ENCODE data around the gene NLGN1. TPM values are rescaled to one million over a fixed set of nuclear protein-coding genes. Genes with fewer than 3 reads are reported as not detected.

The NLGN1 gene
- total RNA-seq, 3 donors from 2014 or later (not counting 1 experiment from before 2014, with no cell fraction given): not detected

GRCh38 chr3:173399044-173399443 lies 1.5 kb downstream of the NLGN1 start:
- Histone ChIP-seq H3K9me3 (ENCODE audit: control insufficient read depth, insufficient read depth, low read length) (peaks cover 3% of the 10 kb centered on the region), H3K4me1 (ENCODE audit: control insufficient read depth, insufficient read depth, low read length) (peaks cover 28% of the 10 kb centered on the region), H3K27ac (ENCODE audit: low read length) (no peak overlapping the region), H3K27me3 (ENCODE audit: control insufficient read depth, insufficient read depth, low read length) (peaks cover 28% of the 10 kb centered on the region), H3K4me3 (ENCODE audit: low read length) (no peak overlapping the region), H3K36me3 (ENCODE audit: control insufficient read depth, insufficient read depth, low read length) (no peaks in the 10 kb centered on the region)
- no peak for TF ChIP-seq CTCF (IDR thresholded peaks at IDR 0.05)
- ATAC-seq (no peak), DNase-seq (no peak)
- Mint-ChIP-seq H3K27me3 (ENCODE audit: low read depth in 2 of 2) (peaks cover 33 to 50% of the 10 kb centered on the region in 2 donors), H3K9me3 (peaks cover 0 to 3% of the 10 kb centered on the region in 2 donors), H3K4me3 (peak overlapping the region; percentile 7), H3K36me3 (peaks cover 16% of the 10 kb centered on the region), H3K27ac (no peak overlapping the region), H3K4me1 (peaks cover 37 to 39% of the 10 kb centered on the region in 2 donors)
- WGBS (ENCODE audit: insufficient coverage): no CpG with 5 or more reads among the region's 1 CpG
- intact Hi-C loops (cut with micrococcal nuclease): no loop called here

GRCh38 chr3:173401369-173401768 lies 3.8 kb downstream of the NLGN1 start:
- Mint-ChIP-seq H3K36me3 (peaks cover 10% of the 10 kb centered on the region), H3K9me3 (no peaks in the 10 kb centered on the region), H3K4me1 (peaks cover 19 to 20% of the 10 kb centered on the region in 2 donors), H3K4me3 (no peak overlapping the region), H3K27ac (no peak overlapping the region), H3K27me3 (ENCODE audit: low read depth in 2 of 2) (peaks cover 32 to 36% of the 10 kb centered on the region in 2 donors)
- H3K27me3 ChIP-seq (ENCODE audit: control insufficient read depth, insufficient read depth, low read length): peaks cover 22% of the 10 kb centered on the region
- ATAC-seq (no peak), DNase-seq (no peak)
- intact Hi-C loops (cut with micrococcal nuclease): no loop called here
- no peak overlapping the region for H3K4me3 ChIP-seq (ENCODE audit: low read length)
- 89% methylated on average over 1 of the region's 3 CpGs for WGBS (ENCODE audit: insufficient coverage)
- no peak for TF ChIP-seq CTCF (IDR thresholded peaks at IDR 0.05)
- no peaks in the 10 kb centered on the region for H3K36me3 ChIP-seq (ENCODE audit: control insufficient read depth, insufficient read depth, low read length)
- peaks cover 14% of the 10 kb centered on the region for H3K4me1 ChIP-seq (ENCODE audit: control insufficient read depth, insufficient read depth, low read length)
- no peak overlapping the region for H3K27ac ChIP-seq (ENCODE audit: low read length)
- H3K9me3 ChIP-seq (ENCODE audit: control insufficient read depth, insufficient read depth, low read length): peaks cover 3% of the 10 kb centered on the region

- Mint-ChIP-seq H3K27ac (no peak overlapping the region), H3K36me3 (peaks cover 8% of the 10 kb centered on the region), H3K4me3 (no peak overlapping the region), H3K9me3 (peaks cover 0 to 3% of the 10 kb centered on the region in 2 donors), H3K27me3 (ENCODE audit: low read depth in 2 of 2) (peaks cover 25% of the 10 kb centered on the region in 2 donors), H3K4me1 (peaks cover 8 to 9% of the 10 kb centered on the region in 2 donors)
- Histone ChIP-seq H3K4me3 (ENCODE audit: low read length) (no peak overlapping the region), H3K27me3 (ENCODE audit: control insufficient read depth, insufficient read depth, low read length) (peaks cover 12% of the 10 kb centered on the region), H3K4me1 (ENCODE audit: control insufficient read depth, insufficient read depth, low read length) (peaks cover 5% of the 10 kb centered on the region), H3K9me3 (ENCODE audit: control insufficient read depth, insufficient read depth, low read length) (peaks cover 3% of the 10 kb centered on the region), H3K27ac (ENCODE audit: low read length) (no peak overlapping the region), H3K36me3 (ENCODE audit: control insufficient read depth, insufficient read depth, low read length) (no peaks in the 10 kb centered on the region)
- DNase-seq (no peak), ATAC-seq (no peak)
- 100% methylated on average over 2 of the region's 2 CpGs for WGBS (ENCODE audit: insufficient coverage)
- TF ChIP-seq CTCF (IDR thresholded peaks at IDR 0.05): no peak
- intact Hi-C loops (cut with micrococcal nuclease): no loop called here
Measured at GRCh38 chr3:173402656-173403055, 5.1 kb downstream of the NLGN1 start.

GRCh38 chr3:173403376-173403775 lies 5.8 kb downstream of the NLGN1 start:
- Mint-ChIP-seq H3K27ac (no peak overlapping the region), H3K27me3 (ENCODE audit: low read depth in 2 of 2) (peaks cover 18 to 22% of the 10 kb centered on the region in 2 donors), H3K36me3 (peaks cover 2% of the 10 kb centered on the region), H3K4me1 (peaks cover under 1 to 2% of the 10 kb centered on the region in 2 donors), H3K9me3 (peaks cover 0 to 3% of the 10 kb centered on the region in 2 donors), H3K4me3 (no peak overlapping the region)
- TF ChIP-seq CTCF (IDR thresholded peaks at IDR 0.05): no peak
- Histone ChIP-seq H3K4me1 (ENCODE audit: control insufficient read depth, insufficient read depth, low read length) (no peaks in the 10 kb centered on the region), H3K27me3 (ENCODE audit: control insufficient read depth, insufficient read depth, low read length) (peaks cover 9% of the 10 kb centered on the region), H3K4me3 (ENCODE audit: low read length) (no peak overlapping the region), H3K27ac (ENCODE audit: low read length) (no peak overlapping the region), H3K9me3 (ENCODE audit: control insufficient read depth, insufficient read depth, low read length) (peaks cover 3% of the 10 kb centered on the region), H3K36me3 (ENCODE audit: control insufficient read depth, insufficient read depth, low read length) (no peaks in the 10 kb centered on the region)
- no peak for ATAC-seq
- DNase-seq: no peak
- 50% methylated on average over 1 of the region's 1 CpG for WGBS (ENCODE audit: insufficient coverage)
- intact Hi-C loops (cut with micrococcal nuclease): no loop called here
